ENCODE data around the gene AHI1.

DNA sequence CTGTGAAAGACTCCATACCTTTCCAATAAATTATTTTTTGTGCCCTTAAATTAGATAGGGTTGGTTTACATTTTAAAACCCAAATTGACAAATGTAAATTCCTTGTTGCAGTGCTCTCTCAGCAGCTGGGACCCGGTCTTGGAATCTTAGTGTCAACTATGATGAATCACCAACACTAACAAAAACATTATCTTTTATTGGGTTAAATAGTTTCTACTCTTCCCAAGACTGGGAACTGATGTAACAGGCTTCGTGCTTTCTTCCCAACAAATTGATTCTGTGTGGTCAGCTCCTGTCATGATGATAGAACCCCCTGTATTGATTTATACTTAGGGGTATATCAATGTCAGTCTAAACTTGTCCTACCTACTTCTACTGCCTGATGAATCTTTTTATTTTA lies 23.2 kb upstream of the AHI1 start:
- TF ChIP-seq, protein P1, sequence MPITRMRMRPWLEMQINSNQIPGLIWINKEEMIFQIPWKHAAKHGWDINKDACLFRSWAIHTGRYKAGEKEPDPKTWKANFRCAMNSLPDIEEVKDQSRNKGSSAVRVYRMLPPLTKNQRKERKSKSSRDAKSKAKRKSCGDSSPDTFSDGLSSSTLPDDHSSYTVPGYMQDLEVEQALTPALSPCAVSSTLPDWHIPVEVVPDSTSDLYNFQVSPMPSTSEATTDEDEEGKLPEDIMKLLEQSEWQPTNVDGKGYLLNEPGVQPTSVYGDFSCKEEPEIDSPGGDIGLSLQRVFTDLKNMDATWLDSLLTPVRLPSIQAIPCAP (CRISPR knock-in tag; IDR thresholded peaks at IDR 0.05; ENCODE audit: low read depth), result no peak
- TF ChIP-seq, protein P2, sequence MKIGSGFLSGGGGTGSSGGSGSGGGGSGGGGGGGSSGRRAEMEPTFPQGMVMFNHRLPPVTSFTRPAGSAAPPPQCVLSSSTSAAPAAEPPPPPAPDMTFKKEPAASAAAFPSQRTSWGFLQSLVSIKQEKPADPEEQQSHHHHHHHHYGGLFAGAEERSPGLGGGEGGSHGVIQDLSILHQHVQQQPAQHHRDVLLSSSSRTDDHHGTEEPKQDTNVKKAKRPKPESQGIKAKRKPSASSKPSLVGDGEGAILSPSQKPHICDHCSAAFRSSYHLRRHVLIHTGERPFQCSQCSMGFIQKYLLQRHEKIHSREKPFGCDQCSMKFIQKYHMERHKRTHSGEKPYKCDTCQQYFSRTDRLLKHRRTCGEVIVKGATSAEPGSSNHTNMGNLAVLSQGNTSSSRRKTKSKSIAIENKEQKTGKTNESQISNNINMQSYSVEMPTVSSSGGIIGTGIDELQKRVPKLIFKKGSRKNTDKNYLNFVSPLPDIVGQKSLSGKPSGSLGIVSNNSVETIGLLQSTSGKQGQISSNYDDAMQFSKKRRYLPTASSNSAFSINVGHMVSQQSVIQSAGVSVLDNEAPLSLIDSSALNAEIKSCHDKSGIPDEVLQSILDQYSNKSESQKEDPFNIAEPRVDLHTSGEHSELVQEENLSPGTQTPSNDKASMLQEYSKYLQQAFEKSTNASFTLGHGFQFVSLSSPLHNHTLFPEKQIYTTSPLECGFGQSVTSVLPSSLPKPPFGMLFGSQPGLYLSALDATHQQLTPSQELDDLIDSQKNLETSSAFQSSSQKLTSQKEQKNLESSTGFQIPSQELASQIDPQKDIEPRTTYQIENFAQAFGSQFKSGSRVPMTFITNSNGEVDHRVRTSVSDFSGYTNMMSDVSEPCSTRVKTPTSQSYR (CRISPR knock-in tag; IDR thresholded peaks at IDR 0.05; ENCODE audit: borderline replicate concordance), result no peak
- TF ChIP-seq, protein P3, sequence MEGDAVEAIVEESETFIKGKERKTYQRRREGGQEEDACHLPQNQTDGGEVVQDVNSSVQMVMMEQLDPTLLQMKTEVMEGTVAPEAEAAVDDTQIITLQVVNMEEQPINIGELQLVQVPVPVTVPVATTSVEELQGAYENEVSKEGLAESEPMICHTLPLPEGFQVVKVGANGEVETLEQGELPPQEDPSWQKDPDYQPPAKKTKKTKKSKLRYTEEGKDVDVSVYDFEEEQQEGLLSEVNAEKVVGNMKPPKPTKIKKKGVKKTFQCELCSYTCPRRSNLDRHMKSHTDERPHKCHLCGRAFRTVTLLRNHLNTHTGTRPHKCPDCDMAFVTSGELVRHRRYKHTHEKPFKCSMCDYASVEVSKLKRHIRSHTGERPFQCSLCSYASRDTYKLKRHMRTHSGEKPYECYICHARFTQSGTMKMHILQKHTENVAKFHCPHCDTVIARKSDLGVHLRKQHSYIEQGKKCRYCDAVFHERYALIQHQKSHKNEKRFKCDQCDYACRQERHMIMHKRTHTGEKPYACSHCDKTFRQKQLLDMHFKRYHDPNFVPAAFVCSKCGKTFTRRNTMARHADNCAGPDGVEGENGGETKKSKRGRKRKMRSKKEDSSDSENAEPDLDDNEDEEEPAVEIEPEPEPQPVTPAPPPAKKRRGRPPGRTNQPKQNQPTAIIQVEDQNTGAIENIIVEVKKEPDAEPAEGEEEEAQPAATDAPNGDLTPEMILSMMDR (CRISPR knock-in tag; IDR thresholded peaks at IDR 0.05), result no peak
- TF ChIP-seq EZH2 (conservative IDR thresholded peaks at IDR 0.05; ENCODE audit: low read depth, low read length), result no peak
- no peak for TF ChIP-seq SCMH1 (CRISPR knock-in tag; IDR thresholded peaks at IDR 0.05; ENCODE audit: borderline replicate concordance)
- no peak for TF ChIP-seq GTF2F1 (IDR thresholded peaks at IDR 0.05; ENCODE audit: low read length)
- no peak for TF ChIP-seq NFIC (IDR thresholded peaks at IDR 0.05; ENCODE audit: low read length)
- TF ChIP-seq FOXP1 (IDR thresholded peaks at IDR 0.05), result no peak
- no peak for TF ChIP-seq FOXP1 (CRISPR knock-in tag; IDR thresholded peaks at IDR 0.05)
- TF ChIP-seq, protein P4, sequence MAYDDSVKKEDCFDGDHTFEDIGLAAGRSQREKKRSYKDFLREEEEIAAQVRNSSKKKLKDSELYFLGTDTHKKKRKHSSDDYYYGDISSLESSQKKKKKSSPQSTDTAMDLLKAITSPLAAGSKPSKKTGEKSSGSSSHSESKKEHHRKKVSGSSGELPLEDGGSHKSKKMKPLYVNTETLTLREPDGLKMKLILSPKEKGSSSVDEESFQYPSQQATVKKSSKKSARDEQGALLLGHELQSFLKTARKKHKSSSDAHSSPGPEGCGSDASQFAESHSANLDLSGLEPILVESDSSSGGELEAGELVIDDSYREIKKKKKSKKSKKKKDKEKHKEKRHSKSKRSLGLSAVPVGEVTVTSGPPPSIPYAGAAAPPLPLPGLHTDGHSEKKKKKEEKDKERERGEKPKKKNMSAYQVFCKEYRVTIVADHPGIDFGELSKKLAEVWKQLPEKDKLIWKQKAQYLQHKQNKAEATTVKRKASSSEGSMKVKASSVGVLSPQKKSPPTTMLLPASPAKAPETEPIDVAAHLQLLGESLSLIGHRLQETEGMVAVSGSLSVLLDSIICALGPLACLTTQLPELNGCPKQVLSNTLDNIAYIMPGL (CRISPR knock-in tag; IDR thresholded peaks at IDR 0.05; ENCODE audit: borderline replicate concordance in 1 of 2, low read depth in 1 of 2), result no peak
- TF ChIP-seq BRCA1 (CRISPR knock-in tag; IDR thresholded peaks at IDR 0.05), result no peak
- TF ChIP-seq ZFP37 (CRISPR knock-in tag; IDR thresholded peaks at IDR 0.05; ENCODE audit: borderline replicate concordance), result no peak
- TF ChIP-seq SETDB1 (CRISPR knock-in tag; IDR thresholded peaks at IDR 0.05; ENCODE audit: borderline replicate concordance), result no peak
